ENCODE measurements around the gene PTPRQ.
"Not testable (repeated sequence)": the region's sequence is repeated elsewhere in the genome, so short reads cannot be mapped to it uniquely, and the experiment has no call there.

PTPRQ gene, protein sequence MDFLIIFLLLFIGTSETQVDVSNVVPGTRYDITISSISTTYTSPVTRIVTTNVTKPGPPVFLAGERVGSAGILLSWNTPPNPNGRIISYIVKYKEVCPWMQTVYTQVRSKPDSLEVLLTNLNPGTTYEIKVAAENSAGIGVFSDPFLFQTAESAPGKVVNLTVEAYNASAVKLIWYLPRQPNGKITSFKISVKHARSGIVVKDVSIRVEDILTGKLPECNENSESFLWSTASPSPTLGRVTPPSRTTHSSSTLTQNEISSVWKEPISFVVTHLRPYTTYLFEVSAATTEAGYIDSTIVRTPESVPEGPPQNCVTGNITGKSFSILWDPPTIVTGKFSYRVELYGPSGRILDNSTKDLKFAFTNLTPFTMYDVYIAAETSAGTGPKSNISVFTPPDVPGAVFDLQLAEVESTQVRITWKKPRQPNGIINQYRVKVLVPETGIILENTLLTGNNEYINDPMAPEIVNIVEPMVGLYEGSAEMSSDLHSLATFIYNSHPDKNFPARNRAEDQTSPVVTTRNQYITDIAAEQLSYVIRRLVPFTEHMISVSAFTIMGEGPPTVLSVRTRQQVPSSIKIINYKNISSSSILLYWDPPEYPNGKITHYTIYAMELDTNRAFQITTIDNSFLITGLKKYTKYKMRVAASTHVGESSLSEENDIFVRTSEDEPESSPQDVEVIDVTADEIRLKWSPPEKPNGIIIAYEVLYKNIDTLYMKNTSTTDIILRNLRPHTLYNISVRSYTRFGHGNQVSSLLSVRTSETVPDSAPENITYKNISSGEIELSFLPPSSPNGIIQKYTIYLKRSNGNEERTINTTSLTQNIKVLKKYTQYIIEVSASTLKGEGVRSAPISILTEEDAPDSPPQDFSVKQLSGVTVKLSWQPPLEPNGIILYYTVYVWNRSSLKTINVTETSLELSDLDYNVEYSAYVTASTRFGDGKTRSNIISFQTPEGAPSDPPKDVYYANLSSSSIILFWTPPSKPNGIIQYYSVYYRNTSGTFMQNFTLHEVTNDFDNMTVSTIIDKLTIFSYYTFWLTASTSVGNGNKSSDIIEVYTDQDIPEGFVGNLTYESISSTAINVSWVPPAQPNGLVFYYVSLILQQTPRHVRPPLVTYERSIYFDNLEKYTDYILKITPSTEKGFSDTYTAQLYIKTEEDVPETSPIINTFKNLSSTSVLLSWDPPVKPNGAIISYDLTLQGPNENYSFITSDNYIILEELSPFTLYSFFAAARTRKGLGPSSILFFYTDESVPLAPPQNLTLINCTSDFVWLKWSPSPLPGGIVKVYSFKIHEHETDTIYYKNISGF (N-terminal part only)

DNA sequence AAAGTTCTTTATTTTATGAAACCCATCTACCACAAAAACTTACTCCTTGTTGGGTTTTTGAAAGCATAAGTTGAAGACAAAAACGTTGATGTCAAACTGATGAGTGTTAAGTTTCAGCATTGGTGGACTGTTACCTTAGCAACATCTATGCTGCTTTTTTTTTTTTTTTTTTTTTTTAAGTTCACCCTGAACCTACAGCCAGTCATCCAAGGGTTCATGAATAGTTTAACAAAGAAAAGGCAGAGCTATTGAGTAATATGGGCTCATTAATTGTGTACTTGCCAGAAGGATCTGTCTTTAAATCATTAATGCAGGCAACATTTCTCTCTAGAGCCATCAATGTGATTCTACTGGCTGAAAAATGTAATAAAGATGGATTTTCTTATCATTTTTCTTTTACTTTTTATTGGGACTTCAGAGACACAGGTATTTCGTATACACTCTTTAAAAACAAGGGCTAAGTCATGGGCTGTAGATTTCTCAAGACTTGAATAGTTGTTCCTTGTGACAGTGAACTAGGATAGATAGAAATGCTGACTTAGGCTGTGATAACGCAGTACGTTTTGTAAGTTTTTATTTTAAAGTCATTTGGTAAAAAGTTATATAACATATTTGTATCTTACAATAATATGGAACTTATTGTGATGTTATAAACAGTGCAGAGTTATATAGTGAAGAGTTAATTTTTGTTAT, at the start of gene PTPRQ:
Gene PTPRQ (plus strand): TSS at position 262 of the 693 bp plus-strand sequence. CDS start 111 bp downstream, at position 373.
- no peak for DNase-seq

DNA sequence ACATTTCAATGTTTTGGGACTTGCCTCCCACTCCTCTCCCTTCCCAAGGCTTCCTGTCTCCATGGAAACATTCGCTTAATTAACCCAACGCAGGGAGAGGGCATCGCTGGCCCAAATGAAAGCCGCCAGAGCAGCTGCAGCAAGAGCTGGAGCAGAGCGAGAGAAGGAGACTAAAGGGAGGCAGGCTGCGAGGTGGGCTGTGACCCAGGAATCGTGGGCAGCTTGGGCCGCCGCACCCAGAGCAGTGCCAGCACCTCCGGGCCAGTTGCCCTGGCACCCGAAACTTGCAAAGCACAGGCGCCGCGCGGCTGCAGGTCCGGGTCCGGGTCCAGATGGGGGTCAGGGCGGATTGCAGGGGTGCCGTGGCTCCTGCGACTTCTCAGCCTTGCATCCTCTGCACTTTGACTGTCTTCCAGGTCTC, 43.5 kb upstream of the PTPRQ start:
- no peak for DNase-seq

DNA sequence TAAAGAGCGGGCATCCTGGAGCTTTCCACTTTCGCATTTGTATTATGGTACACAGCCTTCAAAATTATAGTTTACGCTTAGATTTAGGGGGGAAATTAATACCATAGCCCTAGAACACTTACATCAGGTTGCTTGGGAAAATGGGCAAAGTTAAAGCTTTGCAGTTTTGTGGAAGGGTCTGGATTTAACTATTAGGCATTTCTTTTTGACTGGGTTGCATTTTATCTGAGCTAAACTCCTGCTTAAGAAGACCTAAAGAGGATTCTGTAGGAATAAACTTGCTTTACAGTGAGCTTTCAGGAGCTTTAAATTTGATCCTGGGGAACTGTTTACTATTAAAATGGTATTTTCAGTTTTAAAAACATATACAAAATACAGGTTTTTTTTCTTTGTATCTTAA, 42.8 kb upstream of the PTPRQ start:
- DNase-seq = no peak

DNA sequence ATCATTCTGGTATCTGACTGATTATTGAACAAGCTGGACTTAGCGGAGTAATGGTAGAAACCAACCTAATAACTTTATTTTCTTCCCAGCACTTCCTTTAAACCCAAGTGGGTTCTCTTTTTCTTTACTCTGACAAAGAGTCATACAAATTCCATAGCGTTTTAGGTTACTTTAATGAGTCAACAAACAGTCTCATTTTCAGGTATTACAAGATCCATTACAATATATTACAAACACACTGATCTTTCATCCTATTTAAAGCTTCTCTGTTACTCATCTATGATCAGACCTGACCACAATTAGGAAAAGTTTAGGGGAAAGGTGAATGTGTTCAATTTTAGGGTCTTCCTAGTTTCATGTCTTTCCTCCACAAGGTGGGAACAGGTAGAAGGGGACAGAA, 39.4 kb upstream of the PTPRQ start:
- DNase-seq = no peak

DNA sequence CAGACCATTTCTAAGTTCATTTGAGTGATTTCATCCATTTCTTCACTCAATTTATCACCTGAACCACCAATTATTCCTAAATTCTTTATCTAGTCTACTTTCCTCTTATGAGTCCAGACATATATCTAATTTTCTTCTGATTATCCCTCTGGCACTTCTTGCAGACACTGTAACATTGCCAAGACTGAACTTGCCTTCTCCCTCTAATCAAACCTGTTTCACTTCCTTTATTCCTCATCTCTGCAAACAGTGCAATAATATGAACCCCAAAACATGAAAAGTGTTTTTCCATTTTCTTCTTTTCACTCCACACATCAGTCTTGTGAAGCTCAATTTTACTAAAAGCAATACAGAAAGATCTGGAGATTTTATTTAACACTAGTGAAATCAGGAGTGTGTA, 37.8 kb upstream of the PTPRQ start:
- no peak for DNase-seq

DNA sequence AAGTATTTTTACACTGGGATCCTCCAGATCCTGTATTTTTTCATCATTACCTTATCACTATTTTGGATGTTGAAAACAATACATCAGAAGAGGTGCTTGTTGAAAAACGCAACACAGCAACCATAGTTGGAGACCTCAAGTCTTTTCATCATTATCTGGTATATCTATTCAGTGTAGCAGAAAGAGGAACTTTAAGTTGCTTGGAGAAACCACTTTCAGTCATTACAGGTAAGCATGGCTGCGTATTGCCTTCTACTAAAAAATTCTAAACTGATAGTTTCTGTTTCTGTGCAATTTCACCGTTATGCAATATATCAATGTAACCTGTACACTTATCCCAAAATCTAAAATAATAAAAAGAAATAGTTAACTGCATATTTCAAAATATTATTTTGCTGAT, 32.2 kb upstream of the PTPRQ start:
- DNase-seq = no peak

DNA sequence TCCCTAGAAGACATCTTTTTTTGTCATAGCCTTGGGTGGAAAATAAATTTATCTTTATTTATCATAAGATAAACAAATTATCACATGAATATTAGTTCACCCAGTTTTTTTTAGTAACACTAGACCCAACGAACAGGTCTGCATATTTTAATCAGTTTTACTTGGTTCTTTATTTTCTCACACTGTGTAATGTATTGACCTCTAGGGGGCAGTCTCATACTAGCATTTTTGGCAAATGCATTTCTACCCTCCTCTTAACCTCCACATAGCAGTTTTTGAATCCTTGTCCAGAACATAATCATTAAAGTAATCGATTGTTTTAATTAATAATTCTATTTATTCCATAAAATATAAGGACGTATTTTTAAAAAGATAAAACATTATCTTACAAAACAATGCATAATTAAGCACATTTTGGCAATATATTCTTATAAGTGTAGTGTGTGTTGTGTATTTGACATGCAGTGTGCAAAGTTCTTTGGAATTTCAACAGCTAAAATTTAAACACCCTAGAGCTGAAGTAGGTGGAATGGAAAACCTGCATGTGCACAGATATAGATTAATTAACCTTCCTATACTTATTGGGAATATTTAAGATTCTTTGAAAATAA, 31.6 kb upstream of the PTPRQ start:
- DNase-seq = peak; percentile 35

DNA sequence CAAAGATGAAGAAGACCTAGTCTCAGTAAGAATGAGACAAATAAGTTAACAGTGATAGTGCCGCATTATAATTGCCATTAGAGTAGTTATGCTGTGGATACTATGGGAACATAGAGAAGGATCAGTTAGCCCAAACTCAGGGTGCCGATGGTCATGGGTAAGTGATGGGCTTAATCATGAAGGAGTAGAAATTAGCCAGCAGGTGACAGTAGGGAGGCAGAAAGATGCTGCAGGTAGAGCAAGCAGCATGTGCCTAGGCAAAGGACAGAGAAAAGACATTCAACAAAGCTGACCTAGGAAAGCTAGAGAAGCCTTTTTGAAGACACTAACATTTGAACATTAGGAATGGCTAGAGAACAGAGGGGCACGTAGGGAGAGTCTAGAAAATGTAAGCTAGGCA, 30.6 kb upstream of the PTPRQ start:
- no peak for DNase-seq

DNA sequence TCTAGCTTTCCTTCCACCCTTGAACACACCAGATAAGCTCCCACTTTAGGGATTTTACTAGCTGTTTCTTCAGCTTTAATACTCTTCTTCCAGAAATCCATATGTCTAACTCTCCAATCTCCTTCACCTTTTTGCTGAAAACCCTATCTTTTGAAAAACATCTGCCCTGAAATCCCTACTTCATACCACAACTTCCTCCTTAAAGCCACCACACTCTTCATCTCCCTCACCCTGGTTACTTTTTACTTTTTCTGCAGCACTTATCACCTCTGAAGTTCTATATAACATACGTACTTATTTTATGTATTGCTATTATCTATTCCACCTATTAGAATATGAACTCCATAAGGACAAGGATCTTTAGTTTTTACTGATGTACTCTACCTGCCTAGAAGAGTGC, 28.6 kb upstream of the PTPRQ start:
- DNase-seq = no peak

DNA sequence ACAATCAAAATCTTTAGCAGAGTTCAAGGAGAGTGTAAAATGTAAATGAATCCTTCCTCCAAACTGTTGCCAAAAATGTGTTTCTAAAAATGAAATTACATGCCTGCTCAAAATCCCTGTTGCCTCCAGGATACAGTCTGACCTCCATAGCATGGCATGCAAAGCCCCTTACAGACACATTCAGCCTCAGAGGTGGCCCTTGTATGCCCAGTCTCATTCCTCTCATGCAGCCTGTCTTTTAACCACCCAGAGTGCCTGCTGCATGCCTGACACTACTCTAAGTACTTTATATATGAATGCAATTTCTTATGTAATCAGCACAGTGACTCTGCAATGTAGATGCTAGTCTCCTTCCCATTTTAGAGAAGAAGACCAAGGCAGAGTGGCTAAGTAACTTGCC, 24.4 kb upstream of the PTPRQ start:
- no peak for DNase-seq

DNA sequence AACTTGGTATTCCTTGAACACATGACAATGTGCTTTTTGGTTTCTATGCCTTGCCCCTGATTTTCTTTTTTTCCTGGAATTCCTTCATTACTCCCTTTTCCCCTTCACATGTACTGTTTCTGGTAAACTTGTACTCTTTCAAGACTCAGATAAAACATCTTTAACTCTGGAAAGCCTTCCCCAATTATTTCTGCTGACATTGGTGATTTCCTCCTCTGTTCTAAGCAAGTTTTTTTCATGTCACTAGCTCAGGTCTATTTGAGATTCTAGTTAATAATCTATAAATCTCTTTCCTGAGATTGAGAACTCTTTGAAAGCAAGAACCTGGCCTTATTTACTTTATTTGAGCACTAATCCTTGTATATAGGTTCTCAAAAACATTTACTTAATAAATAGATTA, 24.0 kb upstream of the PTPRQ start:
- no peak for DNase-seq

DNA sequence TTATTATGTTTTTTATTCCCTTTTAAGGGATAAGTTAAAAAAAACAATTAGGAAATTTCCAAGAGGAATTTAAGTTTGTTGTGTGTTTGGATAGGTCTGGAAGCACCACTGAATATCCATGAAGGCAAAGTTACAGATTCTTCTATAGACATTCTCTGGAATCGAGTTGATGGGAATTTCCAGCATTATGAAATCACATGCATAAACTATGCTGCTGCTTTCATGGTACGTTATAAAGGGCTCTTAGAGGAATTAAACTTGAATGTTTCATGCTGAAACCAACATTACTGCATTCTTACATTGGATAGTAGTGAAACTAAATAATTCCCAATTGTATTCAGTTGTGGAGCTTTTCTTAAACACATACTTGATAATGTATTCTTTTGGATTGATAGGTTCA, 21.5 kb upstream of the PTPRQ start:
- DNase-seq = no peak

DNA sequence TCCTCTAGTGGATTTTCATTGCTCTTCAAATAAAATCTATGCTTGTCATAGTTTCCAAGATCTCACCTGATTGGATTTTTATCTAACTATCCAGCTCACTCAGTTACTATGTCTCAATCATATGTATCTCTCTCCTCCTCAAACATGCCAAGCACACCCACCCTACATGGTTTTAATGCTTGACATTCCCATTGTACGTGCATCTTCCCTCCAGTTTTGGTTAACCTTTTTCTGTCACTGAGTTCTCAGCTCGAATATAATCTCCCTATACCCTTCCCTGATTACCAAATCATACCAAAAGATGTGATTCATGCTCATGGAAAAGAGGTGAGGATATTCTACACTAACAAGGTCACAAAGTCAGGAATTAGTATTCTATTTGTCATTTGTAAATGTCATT, 12.0 kb upstream of the PTPRQ start:
- no peak for DNase-seq

DNA sequence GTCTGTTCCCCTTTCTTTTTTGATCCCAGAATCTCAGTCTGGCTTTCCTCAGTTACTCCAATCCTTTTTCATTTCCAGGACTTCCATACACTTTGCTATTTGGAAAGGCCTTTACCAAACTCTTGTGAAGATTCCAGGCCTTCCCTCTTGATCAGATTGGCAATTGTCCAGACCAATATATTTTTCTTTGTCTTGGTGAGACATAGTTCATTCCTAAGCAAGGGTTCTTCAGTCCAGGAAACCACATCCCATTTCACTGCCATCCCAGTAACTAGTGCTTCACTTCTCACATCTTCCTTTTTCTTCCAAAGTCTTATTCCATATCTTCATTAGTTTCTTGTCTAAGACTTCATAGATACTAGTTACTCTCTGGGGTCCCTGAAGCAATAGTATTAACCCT, 2.1 kb upstream of the PTPRQ start:
- DNase-seq = no peak

DNA sequence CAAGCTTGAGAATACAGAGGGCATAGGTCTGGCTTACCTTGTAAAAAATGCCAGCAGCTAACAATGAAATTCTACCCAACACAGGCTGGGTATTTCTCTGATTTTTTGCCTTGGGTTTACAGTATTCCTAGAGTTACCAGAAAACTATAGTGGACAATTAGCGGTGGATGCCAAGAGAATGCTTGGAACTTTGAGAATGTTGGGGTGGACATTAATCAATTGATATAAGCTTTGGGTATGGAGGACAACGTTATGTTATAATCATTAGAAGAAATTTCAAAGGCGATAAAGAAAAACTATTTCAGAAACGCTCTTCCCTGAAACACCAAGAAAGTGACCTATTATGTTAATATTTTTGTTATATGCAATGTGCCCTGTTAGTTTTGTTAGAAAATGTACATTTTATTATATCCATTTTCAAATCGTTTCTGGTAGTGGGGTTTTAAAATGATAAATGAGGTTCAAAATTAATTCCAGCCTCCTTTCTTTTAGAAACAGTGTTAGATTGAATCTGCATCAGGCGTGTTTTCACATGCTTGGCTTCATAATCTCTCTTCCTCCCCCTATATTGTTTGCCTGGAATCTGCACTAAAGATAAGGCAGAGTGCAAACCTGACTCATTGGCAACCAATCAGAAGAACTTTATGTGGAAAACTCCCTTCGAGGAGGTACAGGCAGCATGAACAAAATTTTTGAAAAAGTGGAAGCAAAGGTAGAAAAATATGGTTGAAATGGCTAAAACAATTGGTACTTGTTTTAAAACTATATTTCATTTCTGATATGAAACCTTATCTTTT, 1.4 kb upstream of the PTPRQ start:
- DNase-seq = no peak

DNA sequence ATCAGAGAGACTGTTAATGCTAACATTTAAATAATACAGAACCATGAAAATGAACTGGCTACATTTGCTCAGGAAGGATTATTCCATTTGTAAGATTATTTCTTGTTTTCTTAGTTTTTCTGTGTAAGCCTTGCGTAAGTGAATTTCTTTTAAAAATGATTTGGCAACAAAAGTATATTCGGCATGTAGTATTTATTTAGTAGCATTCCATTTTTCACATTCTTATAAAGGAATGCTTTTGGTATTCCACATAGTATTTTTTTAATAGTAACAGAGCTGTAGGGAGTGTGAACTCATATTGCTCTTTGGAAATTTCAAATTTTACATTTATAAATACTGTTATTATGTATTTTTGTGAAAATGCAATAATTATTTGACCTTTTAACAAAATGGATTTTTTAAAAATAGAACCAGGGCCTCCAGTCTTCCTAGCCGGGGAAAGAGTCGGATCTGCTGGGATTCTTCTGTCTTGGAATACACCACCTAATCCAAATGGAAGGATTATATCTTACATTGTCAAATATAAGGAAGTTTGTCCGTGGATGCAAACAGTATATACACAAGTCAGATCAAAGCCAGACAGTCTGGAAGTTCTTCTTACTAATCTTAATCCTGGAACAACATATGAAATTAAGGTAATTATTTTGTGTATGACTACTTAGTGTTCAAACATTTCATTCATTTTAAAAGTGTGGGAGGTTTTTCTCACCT, 1.2 kb downstream of the PTPRQ start:
- no peak for DNase-seq

DNA sequence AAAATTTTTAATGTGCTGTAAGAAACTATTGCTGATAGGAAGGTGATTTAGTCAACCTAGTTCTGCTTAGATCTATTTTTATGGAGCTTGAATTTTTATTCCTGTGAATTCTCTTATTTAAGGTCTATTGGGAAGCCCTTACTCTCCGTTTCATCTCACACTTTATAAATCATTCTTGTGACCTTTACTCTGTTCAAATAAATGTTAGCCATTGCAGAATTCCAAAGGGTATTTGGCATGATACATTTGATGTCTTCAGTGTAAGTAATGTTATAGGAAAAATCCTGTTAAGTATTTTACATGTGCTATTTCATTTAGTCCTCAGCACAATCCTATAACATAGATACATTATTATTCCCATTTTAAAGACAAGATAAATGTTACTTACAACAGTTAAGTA, 12.5 kb downstream of the PTPRQ start:
- DNase-seq = no peak

DNA sequence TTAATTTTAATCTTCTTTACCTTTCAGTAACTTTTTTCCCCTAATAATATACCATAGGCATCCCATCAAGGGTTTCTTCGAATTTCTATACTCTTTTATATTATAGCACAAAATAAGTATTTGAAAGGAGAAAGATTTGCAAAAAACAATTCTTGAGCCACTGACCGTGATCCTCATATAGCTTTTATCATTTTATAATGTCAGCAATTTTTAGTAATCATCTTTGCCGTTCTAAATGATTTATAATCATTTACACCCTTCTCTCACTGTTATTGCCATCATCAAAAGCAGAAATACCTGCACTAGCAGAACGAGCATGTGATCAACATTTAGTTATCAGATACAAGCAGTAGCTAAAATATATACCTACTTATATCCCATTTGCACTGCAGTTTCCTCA, 16.9 kb downstream of the PTPRQ start:
- DNase-seq = no peak

DNA sequence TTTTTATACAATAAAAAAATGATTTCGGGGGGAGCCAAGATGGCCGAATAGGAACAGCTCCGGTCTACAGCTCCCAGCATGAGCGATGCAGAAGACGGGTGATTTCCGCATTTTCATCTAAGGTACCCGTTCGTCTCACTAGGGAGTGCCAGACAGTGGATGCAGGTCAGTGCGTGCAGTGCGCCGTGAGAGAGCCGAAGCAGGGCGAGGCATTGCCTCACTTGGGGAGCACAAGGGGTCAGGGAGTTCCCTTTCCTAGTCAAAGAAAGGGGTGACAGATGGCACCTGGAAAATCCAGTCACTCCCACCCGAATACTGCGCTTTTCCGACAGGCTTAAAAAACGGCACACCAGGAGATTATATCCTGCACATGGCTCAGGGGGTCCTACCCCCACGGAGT, 17.8 kb downstream of the PTPRQ start:
- DNase-seq = not testable (repeated sequence)

DNA sequence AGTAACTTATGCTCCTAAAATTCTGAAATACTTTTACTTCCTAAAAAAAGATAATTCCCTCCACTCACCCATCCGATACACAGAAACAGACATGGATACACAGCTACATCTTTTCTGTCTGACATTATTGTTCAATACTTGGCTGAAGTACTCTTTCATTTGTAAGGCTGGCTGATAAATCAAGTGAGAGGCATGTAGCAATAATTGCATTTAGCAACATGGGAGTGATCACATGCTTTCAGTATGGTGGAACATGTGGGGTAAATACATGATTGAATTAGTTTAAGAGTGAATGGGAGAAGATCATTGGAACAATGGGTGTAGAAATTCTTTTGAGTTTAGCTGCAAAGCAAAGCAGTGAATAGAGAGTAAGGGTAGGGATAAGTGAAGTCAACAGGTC, 25.6 kb downstream of the PTPRQ start:
- no peak for DNase-seq

DNA sequence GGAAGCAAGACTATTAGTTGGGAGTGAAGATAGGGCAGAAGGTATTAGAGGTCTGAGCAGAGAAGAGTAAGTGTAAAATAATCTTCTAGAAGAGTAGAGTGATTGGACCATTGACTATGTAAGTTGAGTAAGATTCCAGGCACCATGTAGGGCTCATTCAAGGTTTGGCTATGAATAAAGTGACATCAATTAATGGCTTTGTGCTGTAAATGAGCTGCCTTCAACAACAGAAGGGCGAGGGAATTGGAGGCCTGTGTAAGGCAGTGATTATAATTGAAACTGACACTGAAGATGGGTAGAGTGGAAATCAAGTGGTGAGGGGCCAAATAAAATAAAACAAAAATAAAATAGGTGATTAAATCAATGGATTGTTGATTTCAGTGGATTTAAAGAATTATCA, 26.4 kb downstream of the PTPRQ start:
- no peak for DNase-seq

All from NCI-H2029 (cell line).